Measurements from ENCODE around the gene HES4. TPM values are rescaled to one million over a fixed set of nuclear protein-coding genes. Genes with fewer than 3 reads are reported as not detected.
"Not testable (repeated sequence)": the region's sequence is repeated elsewhere in the genome, so short reads cannot be mapped to it uniquely, and the experiment has no call there.

The HES4 gene
- total RNA-seq, 1 experiment from 2014 or later, result 139 TPM

GRCh38 chr1:998995-999724 lies 737 bp downstream of the HES4 start:
- no peak for DNase-seq (ENCODE audit: low spot score)

GRCh38 chr1:998745-998994 lies 1.2 kb downstream of the HES4 start:
- no peak for DNase-seq (ENCODE audit: low spot score)

GRCh38 chr1:997993-998744 lies 1.7 kb downstream of the HES4 start:
- DNase-seq (ENCODE audit: low spot score), result no peak

- DNase-seq (ENCODE audit: low spot score), result no peak
Observed at GRCh38 chr1:997713-997992, 2.2 kb downstream of the HES4 start.

- DNase-seq (ENCODE audit: low spot score), result no peak
Observed at GRCh38 chr1:996851-997712, 2.8 kb downstream of the HES4 start.

GRCh38 chr1:995665-996633 lies 3.9 kb downstream of the HES4 start:
- no peak for DNase-seq (ENCODE audit: low spot score)

- not testable (repeated sequence) for DNase-seq (ENCODE audit: low spot score)
Observed at GRCh38 chr1:994546-994945, 5.4 kb downstream of the HES4 start.

GRCh38 chr1:993379-993995 lies 6.4 kb downstream of the HES4 start:
- no peak for DNase-seq (ENCODE audit: low spot score)

- no peak for DNase-seq (ENCODE audit: low spot score)
Observed at GRCh38 chr1:992362-992761, 7.5 kb downstream of the HES4 start.

GRCh38 chr1:991895-992294 lies 8.0 kb downstream of the HES4 start:
- no peak for DNase-seq (ENCODE audit: low spot score)

- DNase-seq (ENCODE audit: low spot score), result not testable (repeated sequence)
Observed at GRCh38 chr1:991275-991674, 8.6 kb downstream of the HES4 start.

- not testable (repeated sequence) for DNase-seq (ENCODE audit: low spot score)
Observed at GRCh38 chr1:988061-988460, 11.8 kb downstream of the HES4 start.

- no peak for DNase-seq (ENCODE audit: low spot score)
Observed at GRCh38 chr1:985126-985525, 14.8 kb downstream of the HES4 start.

- no peak for DNase-seq (ENCODE audit: low spot score)
Observed at GRCh38 chr1:984476-984814, 15.5 kb downstream of the HES4 start.

- no peak for DNase-seq (ENCODE audit: low spot score)
Observed at GRCh38 chr1:983798-984475, 16.0 kb downstream of the HES4 start.

- DNase-seq (ENCODE audit: low spot score), result no peak
Observed at GRCh38 chr1:982765-983436, 17.0 kb downstream of the HES4 start.

- DNase-seq (ENCODE audit: low spot score), result no peak
Observed at GRCh38 chr1:981955-982558, 17.8 kb downstream of the HES4 start, which contains the start of gene PERM1. TSS of gene PERM1 (minus strand) at chr1:982093. CDS start at chr1:981029, 1,064 bp downstream.

- no peak for DNase-seq (ENCODE audit: low spot score)
Observed at GRCh38 chr1:981491-981954, 18.4 kb downstream of the HES4 start.

Data from HT-29 (cell line).